Endothelial cell (in vitro differentiated cells): Measurements from ENCODE around the gene FES. TPM values are rescaled to one million over a fixed set of nuclear protein-coding genes. Genes with fewer than 3 reads are reported as not detected.

Experiments
- DNase-seq: peaks from one replicate; pipeline ENCODE4 v3.0.0; 2021; ENCODE audit warnings: low spot score
- H3K27ac Mint-ChIP-seq: one replicate; pipeline ENCODE4 v1.8.0; 2021; ENCODE audit warnings: mixed read lengths, inconsistent platforms; ENCODE audit not compliant: unreplicated experiment
- H3K27me3 Mint-ChIP-seq: one replicate; pipeline ENCODE4 v1.8.0; 2021; ENCODE audit warnings: mild to moderate bottlenecking, moderate library complexity, mixed read lengths, inconsistent platforms; ENCODE audit not compliant: unreplicated experiment
- H3K36me3 Mint-ChIP-seq: one replicate; pipeline ENCODE4 v1.8.0; 2021; ENCODE audit warnings: mild to moderate bottlenecking, low read depth, mixed read lengths, inconsistent platforms; ENCODE audit not compliant: unreplicated experiment
- H3K4me1 Mint-ChIP-seq: one replicate; pipeline ENCODE4 v1.8.0; 2021; ENCODE audit warnings: mild to moderate bottlenecking, mixed read lengths, inconsistent platforms; ENCODE audit not compliant: unreplicated experiment
- H3K4me3 Mint-ChIP-seq: one replicate; pipeline ENCODE4 v1.8.0; 2021; ENCODE audit warnings: mild to moderate bottlenecking, mixed read lengths, inconsistent platforms; ENCODE audit not compliant: unreplicated experiment
- H3K9me3 Mint-ChIP-seq: one replicate; pipeline ENCODE4 v1.8.0; 2021; ENCODE audit warnings: mixed read lengths, inconsistent platforms; ENCODE audit not compliant: unreplicated experiment
- total RNA-seq: library from RNA; stranded (reverse); fragmentation: NEBNext Ultra II Directional; extraction: Animal tissue kit (Norgen Biotek cat#: 25700); gene quantifications from one replicate; pipeline ENCODE4 v1.2.1, GENCODE V29; 2021; ENCODE audit not compliant: unreplicated experiment
- TF ChIP-seq, protein P1 (sequence below): fragments of 200-600 bp; sonication (generic); IDR thresholded peaks from one replicate; pipeline ENCODE4 v1.5.0; 2021; ENCODE audit warnings: antibody characterized with exemption; ENCODE audit not compliant: unreplicated experiment

FES gene
- total RNA-seq, 1 donor from 2014 or later, result 56.3 TPM

DNA sequence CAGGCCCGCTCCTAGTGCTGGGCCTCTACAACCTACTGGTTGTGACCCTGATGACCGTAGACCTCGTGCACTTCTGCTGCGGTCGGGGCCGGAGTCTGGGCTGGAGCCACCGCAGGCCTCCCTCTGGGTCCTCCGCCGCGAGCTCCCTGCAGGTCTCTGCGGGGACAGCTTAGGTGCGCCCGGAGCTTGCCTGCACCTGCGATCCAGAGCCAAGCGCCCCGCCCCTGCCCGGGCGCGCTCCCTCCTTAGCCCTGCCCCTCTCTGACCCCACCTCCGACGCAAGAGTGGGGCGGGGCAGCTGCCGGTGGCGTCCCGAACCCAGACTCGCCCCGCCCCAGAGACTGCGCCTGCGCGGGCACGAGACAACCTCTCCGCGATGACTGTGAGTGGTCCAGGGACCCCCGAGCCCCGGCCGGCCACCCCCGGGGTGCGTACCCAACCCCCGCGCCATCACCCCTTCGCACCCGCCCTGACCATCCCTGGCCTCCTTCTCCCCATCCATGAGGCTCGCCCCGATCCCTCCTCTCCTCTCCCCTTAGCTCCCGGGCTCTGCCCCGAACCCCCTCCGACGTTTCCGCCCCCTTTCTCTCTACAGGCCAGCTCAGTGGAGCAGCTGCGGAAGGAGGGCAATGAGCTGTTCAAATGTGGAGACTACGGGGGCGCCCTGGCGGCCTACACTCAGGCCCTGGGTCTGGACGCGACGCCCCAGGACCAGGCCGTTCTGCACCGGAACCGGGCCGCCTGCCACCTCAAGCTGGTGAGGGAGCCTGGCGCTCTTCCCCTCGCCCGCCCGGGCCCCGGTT, 50.8 kb downstream of the FES start, which contains the start of gene UNC45A:
Gene UNC45A (plus strand): TSS at position 337 of the 803 bp plus-strand sequence. CDS start 40 bp downstream, at position 377.
- Mint-ChIP-seq H3K27ac (peak within 1 kb of the TSS; percentile 53), H3K4me1 (peaks cover 20% of the 10 kb centered on the region), H3K27me3 (peaks cover 2% of the 10 kb centered on the region), H3K36me3 (peaks cover 10% of the 10 kb centered on the region), H3K9me3 (no peaks in the 10 kb centered on the region), H3K4me3 (peak within 1 kb of the TSS; percentile 90)
- TF ChIP-seq, protein P1, sequence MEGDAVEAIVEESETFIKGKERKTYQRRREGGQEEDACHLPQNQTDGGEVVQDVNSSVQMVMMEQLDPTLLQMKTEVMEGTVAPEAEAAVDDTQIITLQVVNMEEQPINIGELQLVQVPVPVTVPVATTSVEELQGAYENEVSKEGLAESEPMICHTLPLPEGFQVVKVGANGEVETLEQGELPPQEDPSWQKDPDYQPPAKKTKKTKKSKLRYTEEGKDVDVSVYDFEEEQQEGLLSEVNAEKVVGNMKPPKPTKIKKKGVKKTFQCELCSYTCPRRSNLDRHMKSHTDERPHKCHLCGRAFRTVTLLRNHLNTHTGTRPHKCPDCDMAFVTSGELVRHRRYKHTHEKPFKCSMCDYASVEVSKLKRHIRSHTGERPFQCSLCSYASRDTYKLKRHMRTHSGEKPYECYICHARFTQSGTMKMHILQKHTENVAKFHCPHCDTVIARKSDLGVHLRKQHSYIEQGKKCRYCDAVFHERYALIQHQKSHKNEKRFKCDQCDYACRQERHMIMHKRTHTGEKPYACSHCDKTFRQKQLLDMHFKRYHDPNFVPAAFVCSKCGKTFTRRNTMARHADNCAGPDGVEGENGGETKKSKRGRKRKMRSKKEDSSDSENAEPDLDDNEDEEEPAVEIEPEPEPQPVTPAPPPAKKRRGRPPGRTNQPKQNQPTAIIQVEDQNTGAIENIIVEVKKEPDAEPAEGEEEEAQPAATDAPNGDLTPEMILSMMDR, result no peak
- peak; percentile 87 for DNase-seq

DNA sequence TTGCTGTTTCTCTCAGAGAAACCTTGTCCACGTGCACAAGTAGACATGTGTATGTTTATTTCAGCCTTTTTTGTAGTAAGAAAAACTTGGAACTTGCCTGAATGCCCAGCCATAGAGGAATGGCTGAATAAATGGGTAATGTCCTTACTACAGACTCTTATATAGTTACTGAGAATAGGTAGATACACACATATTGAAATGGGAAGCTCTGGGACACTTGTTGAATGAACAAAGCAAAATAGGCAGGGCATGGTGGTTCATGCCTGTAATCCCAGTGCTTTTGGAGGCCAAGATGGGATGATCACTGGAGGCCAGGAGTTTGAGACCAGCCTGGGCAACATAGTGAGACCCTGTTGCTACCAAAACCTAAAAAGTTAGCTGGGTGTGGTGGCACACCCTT, 52.5 kb downstream of the FES start:
- Mint-ChIP-seq H3K4me1 (peaks cover 16% of the 10 kb centered on the region), H3K27ac (no peak overlapping the region)

DNA sequence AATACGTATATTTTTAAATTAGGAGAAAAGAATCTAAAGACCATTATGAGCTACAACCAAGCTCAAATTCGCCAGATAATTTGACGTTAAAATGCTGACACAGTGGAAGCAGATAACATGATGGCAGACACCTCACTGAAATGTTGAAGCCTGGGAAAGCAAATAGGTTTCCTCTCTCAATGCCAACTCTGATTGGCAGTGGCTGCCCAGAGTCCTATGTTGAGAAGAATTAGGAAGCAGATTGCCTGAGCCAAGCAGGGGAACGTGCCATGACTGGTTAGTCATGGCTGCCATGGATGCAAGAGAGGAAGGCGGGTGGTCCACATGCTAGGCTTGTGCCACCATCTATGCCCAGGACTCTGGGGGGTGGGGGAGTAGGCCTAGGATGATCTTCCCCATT, 54.0 kb downstream of the FES start:
- no peaks in the 10 kb centered on the region for H3K9me3 Mint-ChIP-seq
- H3K36me3 Mint-ChIP-seq, result peaks cover 20% of the 10 kb centered on the region
- TF ChIP-seq, protein P1, result no peak
- DNase-seq, result no peak
- peaks cover 16% of the 10 kb centered on the region for H3K4me1 Mint-ChIP-seq
- peak overlapping the region; percentile 19 for H3K4me3 Mint-ChIP-seq
- H3K27ac Mint-ChIP-seq, result no peak overlapping the region
- H3K27me3 Mint-ChIP-seq, result no peaks in the 10 kb centered on the region

More for the DNA sequence above, 52.5 kb downstream of the FES start:
- peak overlapping the region; percentile 90 for H3K4me3 Mint-ChIP-seq
- no peak for DNase-seq
- no peaks in the 10 kb centered on the region for H3K9me3 Mint-ChIP-seq
- peaks cover 20% of the 10 kb centered on the region for H3K36me3 Mint-ChIP-seq
- TF ChIP-seq, protein P1, result no peak
- peaks cover 2% of the 10 kb centered on the region for H3K27me3 Mint-ChIP-seq

DNA sequence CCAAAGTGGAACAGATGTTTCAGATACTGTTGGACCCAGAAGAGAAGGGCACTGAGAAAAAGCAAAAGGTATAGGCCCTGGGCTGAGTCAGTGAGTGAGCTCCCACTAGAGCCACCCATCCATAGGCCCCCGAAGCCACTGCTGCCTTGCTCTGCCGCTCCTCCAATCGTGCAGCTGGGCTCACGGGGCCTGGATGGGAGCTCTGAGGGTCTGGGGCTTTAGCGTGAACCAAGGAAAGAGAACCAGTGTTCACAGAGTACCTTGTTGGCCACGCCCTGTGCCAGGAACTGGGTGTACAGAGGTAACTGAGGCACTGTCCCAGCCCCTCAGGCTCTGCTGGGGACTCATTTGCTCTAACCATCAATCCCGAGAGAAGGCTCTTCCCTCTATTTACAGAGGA, 55.5 kb downstream of the FES start:
- no peak overlapping the region for H3K27ac Mint-ChIP-seq
- no peaks in the 10 kb centered on the region for H3K9me3 Mint-ChIP-seq
- H3K36me3 Mint-ChIP-seq, result peaks cover 25% of the 10 kb centered on the region
- H3K4me3 Mint-ChIP-seq, result no peak overlapping the region
- TF ChIP-seq, protein P1, result no peak
- no peaks in the 10 kb centered on the region for H3K27me3 Mint-ChIP-seq
- peaks cover 10% of the 10 kb centered on the region for H3K4me1 Mint-ChIP-seq
- no peak for DNase-seq

DNA sequence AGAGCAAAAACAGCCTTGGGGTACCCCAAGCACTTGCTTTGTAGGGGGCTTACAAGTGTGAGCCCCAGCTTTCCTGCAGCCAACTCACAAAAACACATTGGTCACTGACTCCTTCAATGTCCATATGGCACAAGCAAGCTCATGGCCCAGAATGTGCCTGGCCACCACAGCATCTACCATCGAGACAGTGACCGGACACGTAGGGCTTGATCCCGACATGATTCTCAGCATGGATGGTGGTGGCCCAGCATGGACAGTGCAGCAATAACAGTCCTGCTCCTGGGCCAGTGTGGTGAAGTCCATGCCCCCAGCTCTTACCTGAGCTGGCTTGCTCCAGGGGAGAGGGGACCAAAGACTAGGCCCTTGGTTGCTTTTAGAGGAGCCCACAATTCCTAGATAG, 56.7 kb downstream of the FES start:
- no peaks in the 10 kb centered on the region for H3K27me3 Mint-ChIP-seq
- H3K9me3 Mint-ChIP-seq, result no peaks in the 10 kb centered on the region
- peaks cover 8% of the 10 kb centered on the region for H3K4me1 Mint-ChIP-seq
- H3K27ac Mint-ChIP-seq, result peak overlapping the region; percentile 17
- H3K4me3 Mint-ChIP-seq, result peak overlapping the region; percentile 13
- peaks cover 29% of the 10 kb centered on the region for H3K36me3 Mint-ChIP-seq
- DNase-seq, result no peak
- TF ChIP-seq, protein P1, result no peak
